H1 (cell line): ENCODE results near the gene MYO18A. TPM values are rescaled to one million over a fixed set of nuclear protein-coding genes. Genes with fewer than 3 reads are reported as not detected.

ENCODE experiments used
- ATF2 ChIP-seq: IDR thresholded peaks from 2 replicates; pipeline ENCODE4 v1.6.1; 2012; ENCODE audit warnings: low read length, inconsistent platforms
- E2F6 ChIP-seq: IDR thresholded peaks from 2 replicates; pipeline ENCODE4 v1.6.1; 2012; ENCODE audit warnings: inconsistent platforms
- EGR1 ChIP-seq: IDR thresholded peaks from 2 replicates; pipeline ENCODE4 v1.6.1; 2011; ENCODE audit warnings: low read depth, low read length, borderline replicate concordance
- HDAC6 ChIP-seq: IDR thresholded peaks from one replicate; pipeline ENCODE4 v1.7.1; 2012; ENCODE audit warnings: low read depth, mild to moderate bottlenecking, inconsistent platforms, low read length, moderate library complexity
- KDM5A ChIP-seq: fragments of 200-600 bp; IDR thresholded peaks from 2 replicates; pipeline ENCODE4 v1.7.1; 2012; ENCODE audit warnings: mild to moderate bottlenecking, low read length, inconsistent platforms, mixed read lengths
- NRF1 ChIP-seq: IDR thresholded peaks from 2 replicates; pipeline ENCODE4 v1.6.1; 2011; ENCODE audit warnings: mild to moderate bottlenecking, low read depth, low read length, improper control_type of control experiment
- POU5F1 ChIP-seq: IDR thresholded peaks from 2 replicates; pipeline ENCODE4 v1.6.1; 2011; ENCODE audit warnings: low read depth, mild to moderate bottlenecking, low read length, moderate library complexity
- RBBP5 ChIP-seq: IDR thresholded peaks from 2 replicates; pipeline ENCODE4 v1.7.1; 2012; ENCODE audit warnings: low read depth, mild to moderate bottlenecking, inconsistent platforms, low read length, moderate library complexity, borderline replicate concordance
- SAP30 ChIP-seq: fragments of 300-600 bp; sonication (generic); IDR thresholded peaks from 2 replicates; pipeline ENCODE4 v1.7.1; 2012; ENCODE audit warnings: low read length, moderate library complexity, mild to moderate bottlenecking, inconsistent platforms; ENCODE audit not compliant: insufficient read depth, insufficient replicate concordance
- TBP ChIP-seq: IDR thresholded peaks from 2 replicates; pipeline ENCODE4 v1.6.1; 2011; ENCODE audit warnings: low read depth, low read length, improper control_type of control experiment
- polyA plus RNA-seq, 7 experiments: library from polyadenylated mRNA; depleted of rRNA in 3 of 7; stranded (reverse) in 5 of 7; unstranded in 2 of 7; fragments of >200 nt in 5 of 7; fragments of 200-250 nt in 2 of 7; gene quantifications; 1 replicate in 5 of 7; 2 replicates in 1 of 7; 4 replicates in 1 of 7; pipeline versions ENCODE4 v1.2.1 to v1.2.3, GENCODE V29; 2011 to 2013; ENCODE audit warnings: missing spikeins in 2 of 7, mixed read lengths in 2 of 7
- total RNA-seq: library from RNA; stranded (reverse); fragmentation: NEBNext Ultra II Directional; extraction: Animal tissue kit (Norgen Biotek cat#: 25700); gene quantifications from 2 replicates; pipeline ENCODE4 v1.2.1, GENCODE V29; 2021

MYO18A gene
- total and polyA plus RNA-seq, 2 of the 8 experiments (the other 6 are each of a cell fraction or from before 2014, with no cell fraction given), result 7.6 to 43.8 TPM

- TF ChIP-seq KDM5A, result no peak
- no peak for TF ChIP-seq HDAC6
- no peak for TF ChIP-seq TBP
- TF ChIP-seq EGR1, result no peak
- TF ChIP-seq RBBP5, result no peak
- no peak for TF ChIP-seq ATF2
- no peak for TF ChIP-seq POU5F1
- TF ChIP-seq E2F6, result no peak
- TF ChIP-seq NRF1, result no peak
- no peak for TF ChIP-seq SAP30
Observed at GRCh38 chr17:29077320-29077719, 102.9 kb downstream of the MYO18A start (continued).
